OCI-LY7 (cell line): Measurements from ENCODE around the gene MYO9B. TPM values are rescaled to one million over a fixed set of nuclear protein-coding genes. Genes with fewer than 3 reads are reported as not detected.

ENCODE experiments used
- BruUV-seq: library from RNA; stranded (reverse); fragments of 400-500 nt; replicated peaks from 2 replicates; lab custom pipeline; 2021; lab: Mats Ljungman, UMichigan
- CTCF ChIA-PET: fragments of 300-600 bp; sonication (Branson Sonifier 250); formaldehyde crosslinking; loops from one replicate; lab custom pipeline; 2022; ENCODE audit warnings: antibody characterized with exemption; ENCODE audit not compliant: unreplicated experiment; lab: Charles Lee
- POLR2A ChIA-PET: fragments of 300-600 bp; sonication (Branson Sonifier 250); formaldehyde crosslinking; loops from one replicate; lab custom pipeline; 2022; ENCODE audit warnings: antibody characterized with exemption; lab: Charles Lee
- DNase-seq: peaks from one replicate; pipeline ENCODE4 v3.0.0-alpha.2; 2015; ENCODE audit warnings: low spot score
- H2AFZ ChIP-seq: fragments of 200-600 bp; sonication (generic), shearing (Covaris generic); 2 replicates; pipeline ENCODE4 v1.6.1; 2014; ENCODE audit warnings: mild to moderate bottlenecking, antibody characterized with exemption, low read length, moderate library complexity
- H3K27ac ChIP-seq: fragments of 200-600 bp; sonication (generic); 2 replicates; pipeline ENCODE4 v1.5.1; 2014; ENCODE audit warnings: mixed run types, low read depth, mild to moderate bottlenecking, moderate library complexity, low read length, inconsistent platforms; ENCODE audit not compliant: poor library complexity, severe bottlenecking
- H3K36me3 ChIP-seq: fragments of 200-600 bp; sonication (generic); 2 replicates; pipeline ENCODE4 v1.6.1; 2014; ENCODE audit warnings: mild to moderate bottlenecking, antibody characterized with exemption, low read length, moderate library complexity, mixed read lengths; ENCODE audit not compliant: insufficient read depth
- H3K4me1 ChIP-seq: fragments of 200-600 bp; sonication (generic); 2 replicates; pipeline ENCODE4 v1.5.1; 2014; ENCODE audit warnings: mild to moderate bottlenecking, low read length; ENCODE audit not compliant: insufficient read depth, poor library complexity, severe bottlenecking
- H3K4me2 ChIP-seq: fragments of 200-600 bp; sonication (generic); 2 replicates; pipeline ENCODE4 v1.6.1; 2014; ENCODE audit warnings: mild to moderate bottlenecking, low read length
- H3K4me3 ChIP-seq: fragments of 200-600 bp; sonication (generic); 2 replicates; pipeline ENCODE4 v1.5.1; 2014; ENCODE audit warnings: mild to moderate bottlenecking, low read depth, low read length; ENCODE audit not compliant: poor library complexity, severe bottlenecking
- H3K79me2 ChIP-seq: fragments of 200-600 bp; sonication (generic); 2 replicates; pipeline ENCODE4 v1.6.1; 2016; ENCODE audit warnings: low read depth, mild to moderate bottlenecking, low read length, moderate library complexity, mixed read lengths; ENCODE audit not compliant: insufficient read depth
- H3K9me2 ChIP-seq: fragments of 200-600 bp; sonication (generic); 2 replicates; pipeline ENCODE4 v1.6.1; 2016; ENCODE audit warnings: mild to moderate bottlenecking, low read length, mixed read lengths; ENCODE audit not compliant: insufficient read depth
- H3K9me3 ChIP-seq: fragments of 200-600 bp; sonication (generic); 2 replicates; pipeline ENCODE4 v1.6.1; 2014; ENCODE audit warnings: mild to moderate bottlenecking, mixed run types, low read length, mixed read lengths
- H4K20me1 ChIP-seq: fragments of 200-600 bp; sonication (generic); 2 replicates; pipeline ENCODE4 v1.6.1; 2014; ENCODE audit warnings: mild to moderate bottlenecking, antibody characterized with exemption, low read length, moderate library complexity, mixed read lengths; ENCODE audit not compliant: insufficient read depth
- EZH2phosphoT487 ChIP-seq: fragments of 200-600 bp; sonication (generic); IDR thresholded peaks from 2 replicates; pipeline ENCODE4 v1.6.1; 2018; ENCODE audit warnings: low read depth, borderline replicate concordance, mild to moderate bottlenecking, mixed run types, antibody characterized with exemption, low read length, moderate library complexity, mixed read lengths
- intact Hi-C: fragments of 100-400 bp; cut with micrococcal nuclease; formaldehyde crosslinking; loops from one replicate; pipeline ENCODE4 v1.10.0; 2022; ENCODE audit not compliant: unreplicated experiment
- total RNA-seq, 2 experiments: library from RNA; depleted of rRNA in 1 of 2; stranded (reverse); fragments of >200 nt in 1 of 2; shearing (Covaris generic) in 1 of 2; gene quantifications; 2 replicates each; pipeline ENCODE4 v1.2.3, GENCODE V29; 2014 to 2022
- TF ChIP-seq, protein P1 (sequence below): fragments of 200-600 bp; sonication (generic); conservative IDR thresholded peaks from 2 replicates; pipeline ENCODE4 v1.5.1; 2014; ENCODE audit warnings: mild to moderate bottlenecking, antibody characterized with exemption, low read length, moderate library complexity, mixed read lengths

Gene MYO9B
- total RNA-seq, 2 experiments from 2014 or later = 74.7 to 150 TPM

DNA sequence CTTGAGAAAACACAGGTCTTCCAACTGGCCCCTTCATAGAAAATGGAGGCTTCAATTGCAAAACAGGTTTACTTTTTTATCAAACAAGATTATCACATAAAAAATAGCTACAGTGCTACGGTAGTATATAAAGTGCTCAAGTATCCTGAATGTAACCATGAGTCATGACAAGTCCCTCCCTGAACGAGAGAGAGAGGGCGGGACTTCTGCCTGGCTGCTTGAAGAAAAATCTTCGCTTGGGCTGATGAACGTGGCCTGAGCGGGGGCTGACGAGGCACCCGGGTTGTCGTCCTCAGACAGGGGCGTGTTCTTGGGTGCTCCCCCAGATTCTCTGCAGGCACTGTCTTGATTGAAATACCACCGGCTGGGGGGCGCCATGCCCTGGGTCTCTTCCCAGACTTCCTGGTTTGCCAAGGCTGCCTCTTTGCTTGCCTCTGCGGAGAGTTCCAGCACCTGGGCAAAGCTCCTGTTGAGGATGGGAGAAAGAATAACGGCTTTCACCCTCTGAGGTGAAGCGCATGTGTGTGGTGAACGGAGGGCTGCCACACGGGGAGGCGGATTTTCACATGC, 25.8 kb upstream of the MYO9B start:
- Histone ChIP-seq H3K36me3 (peaks cover 77% of the 10 kb centered on the region), H2AFZ (no peak overlapping the region), H3K79me2 (no peaks in the 10 kb centered on the region), H3K4me2 (no peak overlapping the region), H3K9me3 (no peaks in the 10 kb centered on the region), H3K9me2 (no peaks in the 10 kb centered on the region), H3K4me1 (no peaks in the 10 kb centered on the region), H3K27ac (no peak overlapping the region), H3K4me3 (no peak overlapping the region), H4K20me1 (no peaks in the 10 kb centered on the region)
- ChIA-PET CTCF (no interaction called here), POLR2A (no interaction called here)
- intact Hi-C loops = loop anchor here (5.0 kb wide), 1 partner anchor 272 kb away; no protein-coding TSS in a partner anchor
- no peak for DNase-seq
- TF ChIP-seq EZH2phosphoT487 = no peak
- TF ChIP-seq, protein P1, sequence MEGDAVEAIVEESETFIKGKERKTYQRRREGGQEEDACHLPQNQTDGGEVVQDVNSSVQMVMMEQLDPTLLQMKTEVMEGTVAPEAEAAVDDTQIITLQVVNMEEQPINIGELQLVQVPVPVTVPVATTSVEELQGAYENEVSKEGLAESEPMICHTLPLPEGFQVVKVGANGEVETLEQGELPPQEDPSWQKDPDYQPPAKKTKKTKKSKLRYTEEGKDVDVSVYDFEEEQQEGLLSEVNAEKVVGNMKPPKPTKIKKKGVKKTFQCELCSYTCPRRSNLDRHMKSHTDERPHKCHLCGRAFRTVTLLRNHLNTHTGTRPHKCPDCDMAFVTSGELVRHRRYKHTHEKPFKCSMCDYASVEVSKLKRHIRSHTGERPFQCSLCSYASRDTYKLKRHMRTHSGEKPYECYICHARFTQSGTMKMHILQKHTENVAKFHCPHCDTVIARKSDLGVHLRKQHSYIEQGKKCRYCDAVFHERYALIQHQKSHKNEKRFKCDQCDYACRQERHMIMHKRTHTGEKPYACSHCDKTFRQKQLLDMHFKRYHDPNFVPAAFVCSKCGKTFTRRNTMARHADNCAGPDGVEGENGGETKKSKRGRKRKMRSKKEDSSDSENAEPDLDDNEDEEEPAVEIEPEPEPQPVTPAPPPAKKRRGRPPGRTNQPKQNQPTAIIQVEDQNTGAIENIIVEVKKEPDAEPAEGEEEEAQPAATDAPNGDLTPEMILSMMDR = no peak
- BruUV-seq = no TSS peak

- TF ChIP-seq, protein P1 = peak; percentile 73
- TF ChIP-seq EZH2phosphoT487 = no peak
- Histone ChIP-seq H4K20me1 (no peaks in the 10 kb centered on the region), H2AFZ (no peak overlapping the region), H3K79me2 (no peaks in the 10 kb centered on the region), H3K27ac (no peak overlapping the region), H3K4me3 (no peak overlapping the region), H3K4me1 (no peaks in the 10 kb centered on the region), H3K9me3 (no peaks in the 10 kb centered on the region), H3K36me3 (peaks cover 97% of the 10 kb centered on the region), H3K4me2 (no peak overlapping the region), H3K9me2 (no peaks in the 10 kb centered on the region)
- DNase-seq = peak; percentile 44
- CTCF ChIA-PET = no interaction called here
- no TSS peak for BruUV-seq
- POLR2A ChIA-PET = interaction anchor here (0.6 kb wide), 1 partner anchor 19 kb away, joined by 3 read pairs; no protein-coding TSS in a partner anchor
- intact Hi-C loops = loop anchor here (5.0 kb wide), 1 partner anchor 275 kb away; no protein-coding TSS in a partner anchor
Observed at GRCh38 chr19:17052439-17052838, 23.1 kb upstream of the MYO9B start.

DNA sequence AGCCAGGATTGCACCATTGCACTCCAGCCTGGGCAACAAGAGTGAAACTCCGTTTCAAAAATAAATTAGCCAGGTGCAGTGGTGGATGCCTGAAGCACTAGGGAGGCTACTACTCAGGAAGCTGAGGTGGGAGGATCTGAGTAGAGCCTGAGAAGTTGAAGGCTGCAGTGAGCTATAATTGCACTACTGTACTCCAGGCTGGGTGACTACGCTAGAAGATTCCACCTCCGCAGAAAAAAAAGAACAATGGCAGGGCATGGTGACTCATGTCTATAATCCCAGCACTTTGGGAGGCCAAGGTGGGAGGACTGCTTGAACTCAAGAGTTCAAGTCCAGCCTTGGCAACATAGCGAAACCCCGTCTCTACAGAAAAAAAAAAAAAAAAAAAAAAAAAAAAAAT, 20.8 kb upstream of the MYO9B start:
- intact Hi-C loops = loop anchor here (5.0 kb wide), 1 partner anchor 277 kb away; no protein-coding TSS in a partner anchor
- no peak for DNase-seq
- Histone ChIP-seq H3K36me3 (peaks cover 97% of the 10 kb centered on the region), H3K9me3 (no peaks in the 10 kb centered on the region), H3K4me3 (no peak overlapping the region), H2AFZ (no peak overlapping the region), H3K9me2 (no peaks in the 10 kb centered on the region), H3K4me1 (no peaks in the 10 kb centered on the region), H3K27ac (no peak overlapping the region), H4K20me1 (no peaks in the 10 kb centered on the region), H3K79me2 (no peaks in the 10 kb centered on the region), H3K4me2 (no peak overlapping the region)
- TF ChIP-seq EZH2phosphoT487 = no peak
- TF ChIP-seq, protein P1 = no peak
- ChIA-PET CTCF (no interaction called here), POLR2A (no interaction called here)
- no TSS peak for BruUV-seq
